Bronchial epithelial cell (primary cell): ENCODE results near the gene TTBK1. TPM values are rescaled to one million over a fixed set of nuclear protein-coding genes. Genes with fewer than 3 reads are reported as not detected.

Experiments
- DNase-seq: peaks from one replicate; pipeline ENCODE4 v3.0.0-alpha.2; 2010; ENCODE audit warnings: low read depth
- FAIRE-seq: peaks from 2 replicates; lab custom pipeline; 2011; peaks lifted over from hg19 to GRCh38; lab: Jason Lieb, UNC
- H3K27me3 ChIP-seq: 2 replicates; pipeline ENCODE4 v1.5.1; 2011; ENCODE audit warnings: low read length; ENCODE audit not compliant: control insufficient read depth, insufficient read depth
- H3K36me3 ChIP-seq: 2 replicates; pipeline ENCODE4 v1.5.1; 2011; ENCODE audit warnings: low read length; ENCODE audit not compliant: control insufficient read depth, insufficient read depth
- H3K4me3 ChIP-seq: 2 replicates; pipeline ENCODE4 v1.5.1; 2011; ENCODE audit warnings: mild to moderate bottlenecking, low read depth, low read length, control low read depth
- total RNA-seq: library from RNA; depleted of rRNA; stranded (reverse); fragments of >200 nt; gene quantifications from 2 replicates; pipeline ENCODE4 v1.2.1, GENCODE V29; 2014
- TF ChIP-seq, protein P1 (sequence below): IDR thresholded peaks from 2 replicates; pipeline ENCODE4 v1.5.1; 2011; ENCODE audit warnings: mild to moderate bottlenecking, moderate library complexity, low read length, control low read depth, inconsistent platforms; ENCODE audit not compliant: insufficient read depth, severe bottlenecking

TTBK1 gene
- total RNA-seq, 1 donor from 2014 or later: not detected

GRCh38 chr6:43262000-43262779 is 18.9 kb downstream of the TTBK1 start:
- DNase-seq: no peak
- H3K4me3 ChIP-seq: no peak overlapping the region
- H3K27me3 ChIP-seq: peaks cover 2% of the 10 kb centered on the region
- no peak for FAIRE-seq
- TF ChIP-seq, protein P1, sequence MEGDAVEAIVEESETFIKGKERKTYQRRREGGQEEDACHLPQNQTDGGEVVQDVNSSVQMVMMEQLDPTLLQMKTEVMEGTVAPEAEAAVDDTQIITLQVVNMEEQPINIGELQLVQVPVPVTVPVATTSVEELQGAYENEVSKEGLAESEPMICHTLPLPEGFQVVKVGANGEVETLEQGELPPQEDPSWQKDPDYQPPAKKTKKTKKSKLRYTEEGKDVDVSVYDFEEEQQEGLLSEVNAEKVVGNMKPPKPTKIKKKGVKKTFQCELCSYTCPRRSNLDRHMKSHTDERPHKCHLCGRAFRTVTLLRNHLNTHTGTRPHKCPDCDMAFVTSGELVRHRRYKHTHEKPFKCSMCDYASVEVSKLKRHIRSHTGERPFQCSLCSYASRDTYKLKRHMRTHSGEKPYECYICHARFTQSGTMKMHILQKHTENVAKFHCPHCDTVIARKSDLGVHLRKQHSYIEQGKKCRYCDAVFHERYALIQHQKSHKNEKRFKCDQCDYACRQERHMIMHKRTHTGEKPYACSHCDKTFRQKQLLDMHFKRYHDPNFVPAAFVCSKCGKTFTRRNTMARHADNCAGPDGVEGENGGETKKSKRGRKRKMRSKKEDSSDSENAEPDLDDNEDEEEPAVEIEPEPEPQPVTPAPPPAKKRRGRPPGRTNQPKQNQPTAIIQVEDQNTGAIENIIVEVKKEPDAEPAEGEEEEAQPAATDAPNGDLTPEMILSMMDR: no peak
- H3K36me3 ChIP-seq: no peaks in the 10 kb centered on the region

DNA sequence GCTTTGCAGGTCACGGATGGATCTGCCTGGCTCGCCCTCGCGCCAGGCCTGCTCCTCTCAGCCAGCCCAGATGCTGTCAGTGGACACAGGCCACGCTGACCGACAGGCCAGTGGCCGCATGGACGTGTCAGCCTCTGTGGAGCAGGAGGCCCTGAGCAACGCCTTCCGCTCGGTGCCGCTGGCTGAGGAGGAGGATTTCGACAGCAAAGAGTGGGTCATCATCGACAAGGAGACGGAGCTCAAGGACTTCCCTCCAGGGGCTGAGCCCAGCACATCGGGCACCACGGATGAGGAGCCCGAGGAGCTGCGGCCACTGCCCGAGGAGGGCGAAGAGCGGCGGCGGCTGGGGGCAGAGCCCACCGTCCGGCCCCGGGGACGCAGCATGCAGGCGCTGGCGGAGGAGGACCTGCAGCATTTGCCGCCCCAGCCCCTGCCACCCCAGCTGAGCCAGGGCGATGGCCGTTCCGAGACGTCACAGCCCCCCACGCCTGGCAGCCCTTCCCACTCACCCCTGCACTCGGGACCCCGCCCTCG is 19.6 kb downstream of the TTBK1 start:
- H3K27me3 ChIP-seq: peaks cover 4% of the 10 kb centered on the region
- TF ChIP-seq, protein P1: no peak
- DNase-seq (no peak), FAIRE-seq (no peak)
- H3K36me3 ChIP-seq: no peaks in the 10 kb centered on the region
- no peak overlapping the region for H3K4me3 ChIP-seq

DNA sequence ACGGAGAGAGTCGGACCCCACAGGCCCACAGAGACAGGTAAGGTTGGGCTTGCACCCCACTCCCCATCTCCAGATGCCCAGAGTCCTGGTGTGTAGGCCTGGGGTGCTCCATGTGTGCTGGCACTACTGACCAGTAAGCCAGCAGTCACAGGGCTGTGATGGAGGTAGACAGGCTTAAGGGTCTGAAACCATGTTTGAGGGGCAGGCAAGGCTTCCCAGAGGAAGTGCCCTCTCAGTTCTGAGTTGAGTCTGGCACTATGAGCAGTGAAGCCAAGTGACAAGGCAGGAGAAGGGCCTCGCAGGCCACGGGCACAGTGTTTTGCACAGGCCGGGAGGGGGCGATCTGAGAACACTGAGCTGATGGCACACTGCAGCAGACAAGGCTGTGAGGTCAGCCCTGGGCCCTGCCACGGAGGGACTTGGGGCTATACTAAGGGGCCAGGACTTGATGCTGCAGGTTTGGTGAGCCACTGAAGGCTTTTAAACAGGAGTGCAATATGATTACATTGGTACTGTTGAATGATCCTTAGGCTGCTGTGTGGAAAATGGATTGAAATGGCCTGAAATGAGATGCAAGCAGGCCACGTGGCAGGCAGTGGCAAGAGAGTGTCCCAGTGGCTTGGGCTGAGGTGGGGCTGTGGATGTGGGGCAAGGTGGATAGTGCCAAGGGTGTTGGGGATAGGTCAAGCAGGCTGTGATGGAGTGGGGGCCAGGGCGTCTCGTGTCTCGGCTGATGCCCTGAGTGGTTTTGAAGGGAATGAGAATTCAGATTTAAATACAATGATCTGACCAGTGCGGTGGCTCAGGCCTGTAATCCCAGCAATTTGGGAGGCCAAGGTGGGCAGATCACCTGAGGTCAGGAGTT is 20.3 kb downstream of the TTBK1 start:
- no peak for FAIRE-seq
- H3K27me3 ChIP-seq: peaks cover 6% of the 10 kb centered on the region
- DNase-seq: peak; percentile 49
- no peaks in the 10 kb centered on the region for H3K36me3 ChIP-seq
- TF ChIP-seq, protein P1: peak; percentile 93
- no peak overlapping the region for H3K4me3 ChIP-seq

GRCh38 chr6:43264599-43265145 is 21.4 kb downstream of the TTBK1 start:
- FAIRE-seq (no peak), DNase-seq (no peak)
- Histone ChIP-seq H3K4me3 (no peak overlapping the region), H3K36me3 (no peaks in the 10 kb centered on the region), H3K27me3 (peaks cover 10% of the 10 kb centered on the region)
- TF ChIP-seq, protein P1: no peak

DNA sequence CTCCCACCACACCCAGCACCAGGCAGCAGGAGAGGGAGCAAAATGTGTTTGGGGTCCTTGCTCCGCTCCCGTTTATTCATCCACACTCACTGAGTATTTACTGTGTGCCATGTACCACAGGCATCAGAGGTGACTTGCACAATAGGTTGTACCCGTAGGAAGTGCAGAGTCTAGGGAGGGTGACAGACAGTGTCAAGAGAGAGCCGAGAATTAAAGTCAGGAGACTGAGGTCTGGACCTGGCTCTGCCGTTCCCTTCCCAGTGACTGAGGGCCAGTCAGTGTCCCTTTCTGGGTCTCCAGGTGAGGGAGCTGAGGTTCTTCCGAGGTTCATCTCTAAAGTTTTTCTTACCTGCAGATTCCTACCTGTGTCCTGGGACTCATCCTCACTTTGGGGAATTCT is 22.3 kb downstream of the TTBK1 start:
- H3K27me3 ChIP-seq: peaks cover 10% of the 10 kb centered on the region
- DNase-seq: no peak
- H3K36me3 ChIP-seq: no peaks in the 10 kb centered on the region
- TF ChIP-seq, protein P1: no peak
- no peak overlapping the region for H3K4me3 ChIP-seq
- FAIRE-seq: no peak
